Measurements from ENCODE around the gene NSUN2. TPM values are rescaled to one million over a fixed set of nuclear protein-coding genes. Genes with fewer than 3 reads are reported as not detected.
A peak's percentile ranks its signal among the peaks of the same experiment; 100 is the strongest.

Gene NSUN2
- total and polyA plus RNA-seq, 2 of the 4 experiments (the other 2 are of a cell fraction), result 51.1 to 61.1 TPM

DNA sequence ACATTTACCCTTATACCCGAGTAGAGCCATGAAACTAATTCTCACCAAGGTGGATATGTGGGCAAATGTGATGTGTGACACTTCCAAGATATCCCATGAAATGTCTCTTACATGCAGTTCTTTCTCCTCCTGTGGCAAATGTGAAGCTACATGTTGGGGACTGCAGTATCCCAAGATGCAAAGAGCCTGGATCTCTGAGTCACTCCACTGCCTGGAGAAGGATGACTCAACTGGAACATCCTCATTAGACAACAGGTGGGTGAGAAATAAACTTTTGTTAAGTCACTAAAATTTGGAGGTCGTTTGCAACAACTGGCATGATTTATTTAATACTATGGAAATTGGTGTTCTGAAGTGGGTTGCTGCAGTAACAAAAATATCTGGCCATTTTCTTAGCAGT lies 43.9 kb upstream of the NSUN2 start:
- TF ChIP-seq MXI1 (IDR thresholded peaks at IDR 0.05; ENCODE audit: borderline replicate concordance, low read depth, low read length) (no peak), NFE2L2 (IDR thresholded peaks at IDR 0.05; ENCODE audit: low read depth, low read length) (no peak), BHLHE40 (IDR thresholded peaks at IDR 0.05; ENCODE audit: low read depth, low read length) (no peak), CEBPB (IDR thresholded peaks at IDR 0.05; ENCODE audit: low read depth, low read length) (no peak), RAD21 (IDR thresholded peaks at IDR 0.05; ENCODE audit: low read length) (no peak), RFX5 (IDR thresholded peaks at IDR 0.05; ENCODE audit: low read depth, low read length) (no peak)
- TF ChIP-seq, protein P1, sequence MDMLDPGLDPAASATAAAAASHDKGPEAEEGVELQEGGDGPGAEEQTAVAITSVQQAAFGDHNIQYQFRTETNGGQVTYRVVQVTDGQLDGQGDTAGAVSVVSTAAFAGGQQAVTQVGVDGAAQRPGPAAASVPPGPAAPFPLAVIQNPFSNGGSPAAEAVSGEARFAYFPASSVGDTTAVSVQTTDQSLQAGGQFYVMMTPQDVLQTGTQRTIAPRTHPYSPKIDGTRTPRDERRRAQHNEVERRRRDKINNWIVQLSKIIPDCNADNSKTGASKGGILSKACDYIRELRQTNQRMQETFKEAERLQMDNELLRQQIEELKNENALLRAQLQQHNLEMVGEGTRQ (IDR thresholded peaks at IDR 0.05; ENCODE audit: low read depth, low read length), result no peak
- Histone ChIP-seq H4K91ac (ENCODE audit: insufficient read depth, low read depth, low read length) (no peak overlapping the region), H3K23ac (ENCODE audit: low read depth, low read length) (no peak overlapping the region), H3K9me3 (ENCODE audit: control insufficient read depth, insufficient read depth, low read length) (no peaks in the 10 kb centered on the region), H2BK120ac (ENCODE audit: low read depth, low read length) (no peak overlapping the region), H2AFZ (replicated peaks; ENCODE audit: low read length, poor library complexity) (no peak overlapping the region), H2BK20ac (ENCODE audit: low read depth, low read length) (no peak overlapping the region), H4K5ac (ENCODE audit: low read depth, low read length) (no peak overlapping the region), H3K4me1 (ENCODE audit: control insufficient read depth, insufficient read depth, low read length) (no peaks in the 10 kb centered on the region; the same call in 1 of the 2 replicates), H3K79me1 (ENCODE audit: low read depth in 1 of 2, low read length in 2 of 2) (no peaks in the 10 kb centered on the region), H3K4me3 (ENCODE audit: insufficient read depth, low read depth, low read length) (no peak overlapping the region), H3K4ac (ENCODE audit: low read depth, low read length) (no peak overlapping the region), H4K20me1 (ENCODE audit: insufficient read depth, low read length) (no peaks in the 10 kb centered on the region), H3K27ac (ENCODE audit: insufficient read depth, low read length) (no peak overlapping the region), H3K36me3 (ENCODE audit: control insufficient read depth, insufficient read depth, low read length) (peaks cover 2% of the 10 kb centered on the region; the same call in 1 of the 2 replicates), H3K4me2 (ENCODE audit: low read depth, low read length) (no peak overlapping the region), H2BK15ac (ENCODE audit: low read depth, low read length) (no peak overlapping the region), H2AK9ac (replicated peaks; ENCODE audit: low read depth, low read length, poor library complexity) (no peak overlapping the region), H3K14ac (replicated peaks; ENCODE audit: low read depth, low read length) (no peak overlapping the region), H3K18ac (ENCODE audit: low read depth, low read length) (no peak overlapping the region), H3K27me3 (ENCODE audit: control insufficient read depth, insufficient read depth, low read length) (no peaks in the 10 kb centered on the region), H3K9ac (ENCODE audit: low read depth, low read length) (no peak overlapping the region), H4K8ac (ENCODE audit: low read depth in 2 of 2, low read length in 2 of 2) (no peak overlapping the region), H3K56ac (ENCODE audit: extremely low read depth, insufficient read depth, low read length) (no peak overlapping the region), H2AK5ac (ENCODE audit: low read depth, low read length) (no peak overlapping the region), H3K9me1 (ENCODE audit: insufficient read depth, low read length) (peaks cover 2% of the 10 kb centered on the region; the same call in 1 of the 2 replicates), H2BK5ac (ENCODE audit: low read depth, low read length, poor library complexity, severe bottlenecking) (no peak overlapping the region)
- WGBS, 2 experiments (ENCODE audit: extremely low coverage in 2 of 2, insufficient read length in 1 of 2), result no CpG with 5 or more reads among the region's 2 CpGs
- dilution Hi-C loops (cut with HindIII; ENCODE audit: low sequenced_read_pairs, unreplicated experiment), result no loop called here
- intact Hi-C loops (cut with micrococcal nuclease), result no loop called here
- CTCF ChIA-PET, result no interaction called here
- no TSS peak for BruUV-seq (replicated peaks)
- POLR2A ChIA-PET (ENCODE audit: unreplicated experiment), result no interaction called here
- no peak for ATAC-seq (ENCODE audit: low read depth)
- in situ Hi-C loops (cut with MboI; ENCODE audit: low sequenced_read_pairs), result no loop called here
- peak; percentile 48 for DNase-seq
